Breast epithelium (tissue), 3 donors: ENCODE results near the gene NEGR1.

Experiments
- POLR2A ChIP-seq: fragments of 450-650 bp; IDR thresholded peaks from one replicate; pipeline ENCODE4 v1.6.1; 2016; ENCODE audit warnings: antibody characterized with exemption, mild to moderate bottlenecking, moderate library complexity
- TF ChIP-seq, protein P1 (sequence below), 3 donors: fragments of 450-650 bp; IDR thresholded peaks; one replicate each; pipeline ENCODE4 v1.5.1; 2016 to 2017; ENCODE audit warnings: antibody characterized with exemption in 3 of 3, mild to moderate bottlenecking in 3 of 3, moderate library complexity in 3 of 3

- TF ChIP-seq POLR2A: no peak
- TF ChIP-seq, protein P1, sequence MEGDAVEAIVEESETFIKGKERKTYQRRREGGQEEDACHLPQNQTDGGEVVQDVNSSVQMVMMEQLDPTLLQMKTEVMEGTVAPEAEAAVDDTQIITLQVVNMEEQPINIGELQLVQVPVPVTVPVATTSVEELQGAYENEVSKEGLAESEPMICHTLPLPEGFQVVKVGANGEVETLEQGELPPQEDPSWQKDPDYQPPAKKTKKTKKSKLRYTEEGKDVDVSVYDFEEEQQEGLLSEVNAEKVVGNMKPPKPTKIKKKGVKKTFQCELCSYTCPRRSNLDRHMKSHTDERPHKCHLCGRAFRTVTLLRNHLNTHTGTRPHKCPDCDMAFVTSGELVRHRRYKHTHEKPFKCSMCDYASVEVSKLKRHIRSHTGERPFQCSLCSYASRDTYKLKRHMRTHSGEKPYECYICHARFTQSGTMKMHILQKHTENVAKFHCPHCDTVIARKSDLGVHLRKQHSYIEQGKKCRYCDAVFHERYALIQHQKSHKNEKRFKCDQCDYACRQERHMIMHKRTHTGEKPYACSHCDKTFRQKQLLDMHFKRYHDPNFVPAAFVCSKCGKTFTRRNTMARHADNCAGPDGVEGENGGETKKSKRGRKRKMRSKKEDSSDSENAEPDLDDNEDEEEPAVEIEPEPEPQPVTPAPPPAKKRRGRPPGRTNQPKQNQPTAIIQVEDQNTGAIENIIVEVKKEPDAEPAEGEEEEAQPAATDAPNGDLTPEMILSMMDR (IDR thresholded peaks at IDR 0.05): no peak
Observed at GRCh38 chr1:71721532-71721931, 560.8 kb downstream of the NEGR1 start.
